Measurements from ENCODE around the gene KRTAP5-5. TPM values are rescaled to one million over a fixed set of nuclear protein-coding genes. Genes with fewer than 3 reads are reported as not detected.
"Not testable (repeated sequence)": the region's sequence is repeated elsewhere in the genome, so short reads cannot be mapped to it uniquely, and the experiment has no call there.

KRTAP5-5 gene
- total and polyA plus RNA-seq, 5 donors from 2014 or later, result not detected

- Histone ChIP-seq H3K27ac (ENCODE audit: insufficient read depth, low read length, poor library complexity, severe bottlenecking) (no peak overlapping the region), H3K9me3 (ENCODE audit: control insufficient read depth in 2 of 2, low read length in 2 of 2) (no peaks in the 10 kb centered on the region), H3K4me3 (ENCODE audit: low read depth, low read length) (no peak overlapping the region), H3K4me1 (ENCODE audit: control insufficient read depth, insufficient read depth, low read length, poor library complexity, severe bottlenecking) (no peaks in the 10 kb centered on the region), H3K27me3 (ENCODE audit: control insufficient read depth, insufficient read depth, low read length) (no peaks in the 10 kb centered on the region), H3K36me3 (ENCODE audit: control insufficient read depth, insufficient read depth, low read length) (no peaks in the 10 kb centered on the region)
- no peak for DNase-seq
- no peak for ATAC-seq (ENCODE audit: low read depth in 2 of 2)
- H3K4me1 Mint-ChIP-seq, result no peaks in the 10 kb centered on the region
- peaks cover 19% of the 10 kb centered on the region for H3K27me3 Mint-ChIP-seq
- no peak overlapping the region for H3K27ac Mint-ChIP-seq
- no peak overlapping the region for H3K4me3 Mint-ChIP-seq
- no peaks in the 10 kb centered on the region for H3K36me3 Mint-ChIP-seq
- peaks cover 0 to 3% (median 0%) of the 10 kb centered on the region in 7 donors for H3K9me3 Mint-ChIP-seq
Observed at GRCh38 chr11:1667121-1667850, 37.7 kb downstream of the KRTAP5-5 start.

- no peaks in the 10 kb centered on the region for H3K4me1 Mint-ChIP-seq
- no peaks in the 10 kb centered on the region for H3K36me3 ChIP-seq (ENCODE audit: control insufficient read depth, insufficient read depth, low read length)
- no peak overlapping the region for H3K27ac Mint-ChIP-seq
Observed at GRCh38 chr11:1667906-1668305, 38.3 kb downstream of the KRTAP5-5 start.

GRCh38 chr11:1668911-1669473 lies 39.4 kb downstream of the KRTAP5-5 start:
- Mint-ChIP-seq H3K36me3 (no peaks in the 10 kb centered on the region), H3K4me1 (no peaks in the 10 kb centered on the region), H3K27ac (no peak overlapping the region), H3K27me3 (peaks cover 19% of the 10 kb centered on the region), H3K4me3 (no peak overlapping the region), H3K9me3 (peaks cover 0 to 3% (median 0%) of the 10 kb centered on the region in 7 donors)
- Histone ChIP-seq H3K36me3 (ENCODE audit: control insufficient read depth, insufficient read depth, low read length) (no peaks in the 10 kb centered on the region), H3K4me1 (ENCODE audit: control insufficient read depth, insufficient read depth, low read length, poor library complexity, severe bottlenecking) (no peaks in the 10 kb centered on the region), H3K27ac (ENCODE audit: insufficient read depth, low read length, poor library complexity, severe bottlenecking) (no peak overlapping the region), H3K9me3 (ENCODE audit: control insufficient read depth in 2 of 2, low read length in 2 of 2) (no peaks in the 10 kb centered on the region), H3K4me3 (ENCODE audit: low read depth, low read length) (no peak overlapping the region), H3K27me3 (ENCODE audit: control insufficient read depth, insufficient read depth, low read length) (no peaks in the 10 kb centered on the region)
- DNase-seq (no peak), ATAC-seq (ENCODE audit: low read depth in 2 of 2) (no peak)

More at GRCh38 chr11:1667906-1668305, 38.3 kb downstream of the KRTAP5-5 start:
- peaks cover 0 to 3% (median 0%) of the 10 kb centered on the region in 7 donors for H3K9me3 Mint-ChIP-seq
- H3K4me3 Mint-ChIP-seq, result no peak overlapping the region
- H3K27me3 ChIP-seq (ENCODE audit: control insufficient read depth, insufficient read depth, low read length), result no peaks in the 10 kb centered on the region
- ATAC-seq (ENCODE audit: low read depth in 2 of 2), result no peak
- no peak for DNase-seq
- no peaks in the 10 kb centered on the region for H3K36me3 Mint-ChIP-seq
- no peak overlapping the region for H3K4me3 ChIP-seq (ENCODE audit: low read depth, low read length)
- no peaks in the 10 kb centered on the region for H3K9me3 ChIP-seq (ENCODE audit: control insufficient read depth in 2 of 2, low read length in 2 of 2)
- H3K27ac ChIP-seq (ENCODE audit: insufficient read depth, low read length, poor library complexity, severe bottlenecking), result no peak overlapping the region
- H3K27me3 Mint-ChIP-seq, result peaks cover 15% of the 10 kb centered on the region
- no peaks in the 10 kb centered on the region for H3K4me1 ChIP-seq (ENCODE audit: control insufficient read depth, insufficient read depth, low read length, poor library complexity, severe bottlenecking)

- no peaks in the 10 kb centered on the region for H3K36me3 Mint-ChIP-seq
- Histone ChIP-seq H3K4me1 (ENCODE audit: control insufficient read depth, insufficient read depth, low read length, poor library complexity, severe bottlenecking) (no peaks in the 10 kb centered on the region), H3K4me3 (ENCODE audit: low read depth, low read length) (no peak overlapping the region), H3K27ac (ENCODE audit: insufficient read depth, low read length, poor library complexity, severe bottlenecking) (no peak overlapping the region), H3K27me3 (ENCODE audit: control insufficient read depth, insufficient read depth, low read length) (no peaks in the 10 kb centered on the region), H3K9me3 (ENCODE audit: control insufficient read depth in 2 of 2, low read length in 2 of 2) (no peaks in the 10 kb centered on the region), H3K36me3 (ENCODE audit: control insufficient read depth, insufficient read depth, low read length) (no peaks in the 10 kb centered on the region)
- no peaks in the 10 kb centered on the region for H3K4me1 Mint-ChIP-seq
- ATAC-seq (ENCODE audit: low read depth in 2 of 2) (no peak), DNase-seq (no peak)
- H3K27me3 Mint-ChIP-seq, result peaks cover 19% of the 10 kb centered on the region
- H3K9me3 Mint-ChIP-seq, result peaks cover 0 to 3% (median 0%) of the 10 kb centered on the region in 7 donors
- peak overlapping the region in 1 of 3 donors; percentile 20 for H3K27ac Mint-ChIP-seq
- H3K4me3 Mint-ChIP-seq, result no peak overlapping the region
Observed at GRCh38 chr11:1669546-1670218, 40.1 kb downstream of the KRTAP5-5 start.

GRCh38 chr11:1670457-1670856 lies 40.9 kb downstream of the KRTAP5-5 start:
- H3K27ac ChIP-seq (ENCODE audit: insufficient read depth, low read length, poor library complexity, severe bottlenecking); H3K9me3 Mint-ChIP-seq; H3K4me3 ChIP-seq (ENCODE audit: low read depth, low read length); H3K27me3 ChIP-seq (ENCODE audit: control insufficient read depth, insufficient read depth, low read length); H3K36me3 ChIP-seq (ENCODE audit: control insufficient read depth, insufficient read depth, low read length); DNase-seq; H3K36me3 Mint-ChIP-seq; H3K4me1 ChIP-seq (ENCODE audit: control insufficient read depth, insufficient read depth, low read length, poor library complexity, severe bottlenecking); H3K9me3 ChIP-seq (ENCODE audit: control insufficient read depth in 2 of 2, low read length in 2 of 2); H3K4me1 Mint-ChIP-seq; H3K27ac Mint-ChIP-seq; ATAC-seq (ENCODE audit: low read depth in 2 of 2); H3K4me3 Mint-ChIP-seq: not testable (repeated sequence)
- H3K27me3 Mint-ChIP-seq, result peaks cover 25% of the 10 kb centered on the region

GRCh38 chr11:1670905-1671371 lies 41.4 kb downstream of the KRTAP5-5 start:
- Mint-ChIP-seq H3K36me3 (no peaks in the 10 kb centered on the region), H3K4me3 (peak overlapping the region in 1 of 4 donors; percentile 48), H3K27ac (no peak overlapping the region), H3K4me1 (no peaks in the 10 kb centered on the region), H3K9me3 (peaks cover 0 to 3% (median 0%) of the 10 kb centered on the region in 7 donors), H3K27me3 (peaks cover 25% of the 10 kb centered on the region)
- ATAC-seq (ENCODE audit: low read depth in 2 of 2) (no peak), DNase-seq (no peak)
- Histone ChIP-seq H3K4me3 (ENCODE audit: low read depth, low read length) (no peak overlapping the region), H3K9me3 (ENCODE audit: control insufficient read depth in 2 of 2, low read length in 2 of 2) (no peaks in the 10 kb centered on the region), H3K27me3 (ENCODE audit: control insufficient read depth, insufficient read depth, low read length) (no peaks in the 10 kb centered on the region), H3K36me3 (ENCODE audit: control insufficient read depth, insufficient read depth, low read length) (no peaks in the 10 kb centered on the region), H3K4me1 (ENCODE audit: control insufficient read depth, insufficient read depth, low read length, poor library complexity, severe bottlenecking) (no peaks in the 10 kb centered on the region), H3K27ac (ENCODE audit: insufficient read depth, low read length, poor library complexity, severe bottlenecking) (no peak overlapping the region)

- ATAC-seq (ENCODE audit: low read depth in 2 of 2) (no peak), DNase-seq (no peak)
- Mint-ChIP-seq H3K27me3 (peaks cover 25% of the 10 kb centered on the region), H3K4me3 (no peak overlapping the region), H3K27ac (no peak overlapping the region), H3K36me3 (no peaks in the 10 kb centered on the region), H3K4me1 (no peaks in the 10 kb centered on the region), H3K9me3 (peaks cover 0 to 3% (median 0%) of the 10 kb centered on the region in 7 donors)
- Histone ChIP-seq H3K27ac (ENCODE audit: insufficient read depth, low read length, poor library complexity, severe bottlenecking) (no peak overlapping the region), H3K36me3 (ENCODE audit: control insufficient read depth, insufficient read depth, low read length) (no peaks in the 10 kb centered on the region), H3K9me3 (ENCODE audit: control insufficient read depth in 2 of 2, low read length in 2 of 2) (no peaks in the 10 kb centered on the region), H3K4me3 (ENCODE audit: low read depth, low read length) (no peak overlapping the region), H3K4me1 (ENCODE audit: control insufficient read depth, insufficient read depth, low read length, poor library complexity, severe bottlenecking) (no peaks in the 10 kb centered on the region), H3K27me3 (ENCODE audit: control insufficient read depth, insufficient read depth, low read length) (no peaks in the 10 kb centered on the region)
Observed at GRCh38 chr11:1671658-1672057, 42.1 kb downstream of the KRTAP5-5 start.
